Heart left ventricle (tissue), 13 donors: ENCODE results near the gene METRNL.

Experiments used
- CTCF ChIP-seq, 12 donors: fragments of 200-600 bp; sonication (generic) in 4 of 12; IDR thresholded peaks; one replicate each; pipeline versions ENCODE4 v1.5.0 to v1.8.0; 2018 to 2022; ENCODE audit warnings: antibody characterized with exemption in 12 of 12, mild to moderate bottlenecking in 5 of 12
- POLR2A ChIP-seq, 2 donors: fragments of 450-650 bp; IDR thresholded peaks; one replicate each; pipeline ENCODE4 v1.6.1; 2017; ENCODE audit warnings: antibody characterized with exemption in 2 of 2, mild to moderate bottlenecking in 2 of 2, moderate library complexity in 2 of 2
- donor health status: ischemic (EF 13 %, LVEDD 7.1; RV severe dilation, severe dysfunction).
- donor health status: DM: no; HTN: yes; CAD: no.
- donor health status: DM: no; HTN: no; CAD: no.
- donor health status: ischemic (EF 25% LVEDD 6.9; RV normal size, moderate dysfunction).
- donor health status: ischemic (EF 25% LVEDD 5.7; RV mildly dilated, moderate dysfunction).
- donor health status: ischemic (EF 35%, LVEDD 5.7; RV mildly dilated, moderate dysfunction).
- donor health status: nonischemic (EF 11% LVEDD 7.7; RV severe dilation, severe dysfunction).
- donor health status: DM: yes; HTN: yes; CAD: no.
- donor health status: PGD.
- donor health status: ischemic (EF 29% LVEDD 5.4; RV normal size, mild dysfunction).
- donor health status: nonischemic (EF 23%, LVEDD 6.1; RV moderate dilation, normal function).

- no peak for TF ChIP-seq POLR2A (IDR thresholded peaks at IDR 0.05)
- TF ChIP-seq CTCF (IDR thresholded peaks at IDR 0.05): no peak
Measured at GRCh38 chr17:83055911-83056582, 23.4 kb upstream of the METRNL start.
